Neural crest cell (in vitro differentiated cells): ENCODE measurements around the gene IL22RA1. TPM values are rescaled to one million over a fixed set of nuclear protein-coding genes. Genes with fewer than 3 reads are reported as not detected.

Experiments used
- DNase-seq: peaks from one replicate; pipeline ENCODE4 v3.0.0; 2021; ENCODE audit warnings: low read depth, mixed read lengths, low spot score
- H3K27ac Mint-ChIP-seq: one replicate; pipeline ENCODE4 v1.8.0; 2021; ENCODE audit warnings: mild to moderate bottlenecking, mixed read lengths; ENCODE audit not compliant: unreplicated experiment
- H3K27me3 Mint-ChIP-seq: 2 replicates; pipeline ENCODE4 v1.8.0; 2021; ENCODE audit warnings: low read depth, mild to moderate bottlenecking, mixed read lengths
- H3K36me3 Mint-ChIP-seq: 2 replicates; pipeline ENCODE4 v1.8.0; 2021; ENCODE audit warnings: low read depth, mild to moderate bottlenecking, mixed read lengths
- H3K4me1 Mint-ChIP-seq: 2 replicates; pipeline ENCODE4 v1.8.0; 2021; ENCODE audit warnings: mixed read lengths
- H3K4me3 Mint-ChIP-seq: one replicate; pipeline ENCODE4 v1.8.0; 2021; ENCODE audit warnings: mild to moderate bottlenecking, mixed read lengths
- H3K9me3 Mint-ChIP-seq: 2 replicates; pipeline ENCODE4 v1.8.0; 2021; ENCODE audit warnings: mixed read lengths
- total RNA-seq: library from RNA; stranded (reverse); gene quantifications from 2 replicates; pipeline ENCODE4 v1.2.1, GENCODE V29; 2021
- TF ChIP-seq, protein P1 (sequence below): fragments of 200-600 bp; sonication (generic); conservative IDR thresholded peaks from 2 replicates; pipeline ENCODE4 v1.5.0; 2021; ENCODE audit warnings: antibody characterized with exemption, mild to moderate bottlenecking

IL22RA1 gene
- total RNA-seq, 1 donor from 2014 or later = not detected

DNA sequence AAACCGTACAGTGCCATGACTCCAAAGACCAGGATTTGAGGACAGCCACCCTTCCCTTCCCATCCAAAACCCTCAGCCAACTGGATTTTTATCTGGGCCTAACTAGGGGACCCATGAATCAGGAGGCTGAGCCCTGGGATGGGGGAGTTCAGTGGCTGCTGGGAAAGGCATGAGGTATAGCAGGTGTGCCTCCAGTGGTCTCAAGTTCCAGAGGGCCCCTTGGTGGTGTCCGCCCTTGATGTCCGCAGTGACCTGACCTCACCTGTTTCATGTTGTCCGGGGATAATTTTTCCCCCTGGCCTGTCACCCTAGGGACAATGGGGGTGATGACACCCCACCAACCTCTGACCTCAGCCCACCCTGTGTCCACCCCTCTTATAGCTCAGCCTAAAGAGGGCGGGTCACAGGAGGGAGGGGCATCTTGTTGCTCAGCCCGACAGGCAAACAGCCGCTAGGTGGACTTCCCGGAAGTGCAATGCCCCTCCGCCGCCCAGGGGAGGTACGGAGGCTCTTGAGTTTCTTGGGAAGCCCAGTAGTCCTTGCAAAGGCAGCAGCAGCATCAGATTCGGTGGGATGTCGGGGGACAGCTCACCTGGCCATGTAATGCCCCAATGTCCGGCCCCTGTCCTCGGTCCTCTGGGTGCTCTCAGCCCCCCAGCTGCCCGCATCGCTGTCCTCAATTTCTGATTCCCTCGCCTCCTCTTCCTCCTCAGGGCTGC is 13.8 kb upstream of the IL22RA1 start:
- no peaks in the 10 kb centered on the region for H3K9me3 Mint-ChIP-seq
- H3K4me3 Mint-ChIP-seq = no peak overlapping the region
- peaks cover 22% of the 10 kb centered on the region for H3K27me3 Mint-ChIP-seq
- peaks cover 4% of the 10 kb centered on the region for H3K4me1 Mint-ChIP-seq
- H3K36me3 Mint-ChIP-seq = no peaks in the 10 kb centered on the region
- no peak overlapping the region for H3K27ac Mint-ChIP-seq
- DNase-seq = no peak
- TF ChIP-seq, protein P1, sequence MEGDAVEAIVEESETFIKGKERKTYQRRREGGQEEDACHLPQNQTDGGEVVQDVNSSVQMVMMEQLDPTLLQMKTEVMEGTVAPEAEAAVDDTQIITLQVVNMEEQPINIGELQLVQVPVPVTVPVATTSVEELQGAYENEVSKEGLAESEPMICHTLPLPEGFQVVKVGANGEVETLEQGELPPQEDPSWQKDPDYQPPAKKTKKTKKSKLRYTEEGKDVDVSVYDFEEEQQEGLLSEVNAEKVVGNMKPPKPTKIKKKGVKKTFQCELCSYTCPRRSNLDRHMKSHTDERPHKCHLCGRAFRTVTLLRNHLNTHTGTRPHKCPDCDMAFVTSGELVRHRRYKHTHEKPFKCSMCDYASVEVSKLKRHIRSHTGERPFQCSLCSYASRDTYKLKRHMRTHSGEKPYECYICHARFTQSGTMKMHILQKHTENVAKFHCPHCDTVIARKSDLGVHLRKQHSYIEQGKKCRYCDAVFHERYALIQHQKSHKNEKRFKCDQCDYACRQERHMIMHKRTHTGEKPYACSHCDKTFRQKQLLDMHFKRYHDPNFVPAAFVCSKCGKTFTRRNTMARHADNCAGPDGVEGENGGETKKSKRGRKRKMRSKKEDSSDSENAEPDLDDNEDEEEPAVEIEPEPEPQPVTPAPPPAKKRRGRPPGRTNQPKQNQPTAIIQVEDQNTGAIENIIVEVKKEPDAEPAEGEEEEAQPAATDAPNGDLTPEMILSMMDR = no peak

DNA sequence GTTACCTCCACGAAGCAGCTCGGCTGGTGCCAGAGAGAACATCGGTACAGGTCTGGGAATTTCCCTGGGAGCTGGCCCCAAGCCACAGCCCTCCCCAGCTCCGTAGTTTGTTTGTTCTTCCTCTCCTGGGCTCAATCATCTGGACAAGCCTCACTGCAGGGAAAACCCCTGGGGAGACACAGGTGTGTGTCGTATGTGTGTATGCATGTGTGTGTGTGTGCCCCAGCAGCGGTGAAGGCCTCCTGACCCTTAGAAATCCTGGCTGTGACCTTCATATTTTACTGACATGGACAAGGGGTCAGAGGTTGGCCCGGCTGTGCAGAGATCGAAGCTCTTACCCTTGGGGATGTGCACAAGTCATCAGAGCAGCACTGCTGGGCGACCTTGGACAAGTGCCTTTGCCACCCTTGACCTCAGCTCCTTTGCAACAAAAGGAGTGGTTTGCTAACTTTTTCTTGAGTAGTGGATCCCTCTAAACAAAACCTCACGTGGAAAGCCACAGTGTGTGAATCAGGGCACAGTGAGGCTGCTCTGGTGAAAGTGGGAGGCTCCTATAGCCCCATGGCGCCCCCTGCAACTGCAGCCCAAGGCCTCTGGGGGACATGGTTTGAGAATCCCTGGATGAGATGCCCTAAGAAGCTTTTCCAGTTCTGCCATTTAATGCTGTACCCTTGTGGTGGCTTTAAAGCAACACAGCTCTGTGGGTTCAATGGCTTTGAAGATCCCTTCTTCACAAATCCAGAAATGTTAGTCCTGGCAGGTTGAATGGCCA is 12.3 kb upstream of the IL22RA1 start:
- H3K27me3 Mint-ChIP-seq = peaks cover 36% of the 10 kb centered on the region
- H3K4me1 Mint-ChIP-seq = peaks cover 16% of the 10 kb centered on the region
- TF ChIP-seq, protein P1 = peak; percentile 44
- DNase-seq = no peak
- H3K36me3 Mint-ChIP-seq = no peaks in the 10 kb centered on the region
- H3K9me3 Mint-ChIP-seq = no peaks in the 10 kb centered on the region
- no peak overlapping the region for H3K27ac Mint-ChIP-seq
- H3K4me3 Mint-ChIP-seq = no peak overlapping the region

DNA sequence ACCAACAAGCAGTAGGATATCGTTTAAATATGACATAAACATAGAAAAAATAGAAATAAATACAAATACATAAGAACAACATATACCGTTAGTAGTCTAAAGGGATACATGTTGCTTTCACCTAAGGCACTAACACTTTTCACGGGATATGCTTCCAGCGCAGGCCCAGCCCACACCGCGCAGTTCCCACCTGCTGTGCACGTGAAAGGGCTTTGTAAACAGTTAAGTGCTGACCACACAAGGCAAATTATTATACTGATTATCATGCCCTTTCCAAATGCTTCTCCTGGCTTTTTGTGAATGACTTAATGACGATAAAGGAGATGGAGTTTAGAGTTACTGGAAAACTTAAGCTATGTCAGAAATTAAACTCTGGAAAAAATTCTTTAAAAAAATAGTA is 11.3 kb upstream of the IL22RA1 start:
- H3K27ac Mint-ChIP-seq = no peak overlapping the region
- no peak for DNase-seq
- peaks cover 16% of the 10 kb centered on the region for H3K4me1 Mint-ChIP-seq
- TF ChIP-seq, protein P1 = no peak
- H3K27me3 Mint-ChIP-seq = peaks cover 40% of the 10 kb centered on the region
- H3K9me3 Mint-ChIP-seq = no peaks in the 10 kb centered on the region
- no peaks in the 10 kb centered on the region for H3K36me3 Mint-ChIP-seq
- no peak overlapping the region for H3K4me3 Mint-ChIP-seq

DNA sequence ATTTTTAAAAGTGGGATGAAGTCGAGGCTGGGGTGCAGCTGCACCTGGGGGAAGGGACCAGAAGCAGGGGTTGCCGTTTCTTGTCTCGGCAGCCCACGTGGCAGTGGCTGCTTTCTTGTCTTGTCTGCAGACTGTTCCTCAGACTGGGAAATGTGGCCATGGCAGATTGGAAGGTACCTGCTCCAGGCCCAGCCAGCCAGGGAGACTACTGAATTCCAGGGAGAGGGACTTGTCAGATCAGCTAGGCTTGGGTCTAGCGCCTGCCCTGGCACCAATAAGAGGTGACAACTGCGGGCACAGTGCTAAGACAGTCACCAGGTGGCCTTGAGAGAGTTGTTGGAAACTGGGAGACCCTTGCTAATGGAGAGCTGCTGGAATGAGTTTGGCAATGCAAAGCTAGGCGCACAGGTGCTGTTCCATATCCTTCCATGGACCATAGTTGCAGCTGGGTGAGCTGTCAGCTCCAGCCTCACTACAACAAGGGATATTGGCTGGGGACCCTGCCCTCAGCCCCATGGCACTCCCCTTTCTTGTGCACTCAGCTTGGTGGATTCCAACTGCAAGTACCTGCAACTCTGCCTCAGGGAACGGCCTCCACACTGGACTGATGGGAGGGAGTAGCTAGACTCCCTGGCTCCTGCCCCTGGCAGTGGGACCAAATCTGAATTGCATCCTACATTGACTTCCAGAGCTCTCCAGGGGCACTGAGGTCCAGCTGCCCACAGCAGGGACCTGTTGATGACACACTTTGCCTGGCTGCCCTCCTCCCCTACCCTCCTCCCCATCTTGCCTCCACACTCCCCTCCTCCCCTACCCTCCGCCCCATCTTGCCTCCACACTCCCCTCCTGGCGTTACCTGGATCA is 9.9 kb upstream of the IL22RA1 start:
- no peaks in the 10 kb centered on the region for H3K9me3 Mint-ChIP-seq
- no peak overlapping the region for H3K27ac Mint-ChIP-seq
- TF ChIP-seq, protein P1 = no peak
- H3K27me3 Mint-ChIP-seq = peaks cover 41% of the 10 kb centered on the region
- H3K36me3 Mint-ChIP-seq = no peaks in the 10 kb centered on the region
- DNase-seq = no peak
- H3K4me1 Mint-ChIP-seq = peaks cover 16% of the 10 kb centered on the region
- H3K4me3 Mint-ChIP-seq = no peak overlapping the region

DNA sequence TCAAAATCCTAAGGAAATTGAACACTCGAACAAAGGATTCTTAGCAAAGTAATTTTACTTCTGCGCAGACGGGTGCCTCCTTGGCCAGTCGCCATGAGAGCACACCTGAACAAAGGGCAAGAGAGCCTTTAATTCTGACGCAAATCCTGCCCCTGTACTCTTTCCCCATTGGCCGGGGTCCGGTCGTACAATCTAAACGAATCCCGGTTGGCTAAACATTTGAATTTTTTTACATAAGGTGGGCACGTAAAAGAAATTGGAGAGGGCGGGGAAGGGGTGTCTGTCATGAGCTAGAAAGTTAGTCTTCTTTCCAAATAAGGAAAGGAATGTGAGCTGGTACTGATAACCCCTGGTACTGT is 8.2 kb upstream of the IL22RA1 start:
- no peaks in the 10 kb centered on the region for H3K9me3 Mint-ChIP-seq
- H3K36me3 Mint-ChIP-seq = no peaks in the 10 kb centered on the region
- TF ChIP-seq, protein P1 = no peak
- H3K4me1 Mint-ChIP-seq = peaks cover 16% of the 10 kb centered on the region
- H3K4me3 Mint-ChIP-seq = peak overlapping the region; percentile 7
- no peak overlapping the region for H3K27ac Mint-ChIP-seq
- H3K27me3 Mint-ChIP-seq = peaks cover 45% of the 10 kb centered on the region
- no peak for DNase-seq
